Stimulated activated CD4-positive, alpha-beta T cell treated with anti-CD3 and anti-CD28 coated beads, Interleukin-1b, Interleukin-23, amount 100 ng/mL, for 48 hours (primary cell): ENCODE data around the gene NPHP4.

Experiments used
- DNase-seq: peaks from one replicate; pipeline ENCODE4 v3.0.0-alpha.2; 2020

Gene NPHP4

DNA sequence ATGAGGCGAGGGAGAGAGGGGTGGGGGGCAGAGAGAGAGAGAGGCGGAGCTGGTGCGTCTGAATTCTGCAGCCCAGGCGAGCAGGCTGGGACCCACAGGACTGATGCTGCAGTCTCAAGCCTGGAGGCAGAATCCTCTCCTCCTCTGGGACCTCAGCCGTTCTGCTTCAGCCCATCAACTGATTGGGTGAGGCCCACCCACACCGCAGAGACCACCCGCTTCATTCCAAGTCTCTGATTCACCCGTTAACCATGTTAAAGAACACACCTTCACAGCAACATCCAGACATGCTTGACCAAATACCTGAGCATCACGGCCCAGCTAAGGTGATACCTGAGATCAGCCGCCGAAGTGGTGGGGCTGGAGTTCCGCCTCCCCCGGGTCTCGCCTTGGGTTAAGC, 147.8 kb downstream of the NPHP4 start:
- no peak for DNase-seq

DNA sequence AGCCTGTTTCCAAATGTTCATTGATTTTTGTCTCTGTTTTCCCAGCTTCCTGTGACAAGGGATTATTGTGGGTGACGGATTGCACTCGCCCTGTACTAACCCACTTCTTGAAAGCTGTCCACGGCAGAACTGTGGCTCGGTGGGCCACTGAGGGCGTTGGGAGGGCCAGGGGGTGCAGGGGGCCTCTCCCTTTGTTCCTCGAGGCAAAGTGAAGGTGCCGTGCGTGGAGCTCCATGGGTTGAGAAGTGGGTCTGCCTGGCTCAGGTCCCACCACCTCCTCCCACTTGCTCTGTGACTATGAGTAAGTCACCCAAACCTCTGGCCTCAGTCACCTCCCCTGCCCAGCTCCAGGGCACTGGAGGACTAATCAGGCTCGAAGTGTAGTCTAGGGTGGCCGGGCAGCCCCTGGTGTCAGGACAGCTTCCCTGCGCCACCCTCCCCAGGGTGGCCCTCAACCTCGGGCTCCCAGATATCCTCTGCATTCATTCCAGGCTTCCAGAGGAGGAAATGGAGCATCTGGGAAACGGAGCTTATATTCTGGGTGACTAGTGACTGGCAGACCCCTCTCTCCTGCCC, 148.6 kb downstream of the NPHP4 start:
- DNase-seq: no peak

DNA sequence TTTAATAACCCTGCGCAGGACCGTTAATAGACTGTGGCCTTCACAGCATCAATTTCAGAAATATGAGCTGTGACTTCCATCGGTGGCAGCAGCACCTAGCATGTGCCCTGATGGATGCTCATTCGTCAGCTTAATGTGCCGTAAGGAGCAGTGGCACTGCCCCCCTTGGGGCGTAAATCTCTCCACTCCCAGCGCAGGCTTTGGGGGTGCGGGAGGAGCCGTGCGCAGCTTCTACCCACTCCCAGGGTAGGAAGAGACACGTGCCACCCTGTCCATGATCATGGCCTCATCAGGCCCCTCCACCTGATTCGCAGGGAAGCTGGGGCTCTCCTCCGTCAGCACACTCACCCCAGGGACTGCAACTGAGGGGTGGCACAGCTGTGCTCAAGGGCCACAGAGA, 149.5 kb downstream of the NPHP4 start:
- no peak for DNase-seq

DNA sequence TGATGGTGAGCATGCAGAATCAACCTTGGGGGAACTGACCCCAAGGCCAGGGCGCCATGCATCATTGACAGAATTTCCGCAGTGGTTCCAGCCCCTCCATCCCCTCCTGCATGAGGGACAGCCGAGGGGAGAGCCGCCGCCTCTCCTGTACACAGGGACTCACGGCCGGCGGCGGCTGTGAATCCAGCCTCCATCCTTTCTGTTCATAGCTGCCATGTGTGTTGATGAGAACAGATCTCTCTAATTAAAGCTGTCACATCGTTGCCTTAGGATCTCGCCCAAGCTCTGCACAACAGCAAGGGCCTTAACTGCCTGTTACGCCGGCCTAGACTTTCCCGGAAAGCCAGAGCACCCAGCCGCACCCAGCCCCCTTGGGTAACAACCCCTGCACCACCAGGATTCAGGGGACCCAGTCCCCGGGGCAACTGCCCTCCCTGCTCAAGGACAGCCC, 151.6 kb downstream of the NPHP4 start:
- DNase-seq: no peak

DNA sequence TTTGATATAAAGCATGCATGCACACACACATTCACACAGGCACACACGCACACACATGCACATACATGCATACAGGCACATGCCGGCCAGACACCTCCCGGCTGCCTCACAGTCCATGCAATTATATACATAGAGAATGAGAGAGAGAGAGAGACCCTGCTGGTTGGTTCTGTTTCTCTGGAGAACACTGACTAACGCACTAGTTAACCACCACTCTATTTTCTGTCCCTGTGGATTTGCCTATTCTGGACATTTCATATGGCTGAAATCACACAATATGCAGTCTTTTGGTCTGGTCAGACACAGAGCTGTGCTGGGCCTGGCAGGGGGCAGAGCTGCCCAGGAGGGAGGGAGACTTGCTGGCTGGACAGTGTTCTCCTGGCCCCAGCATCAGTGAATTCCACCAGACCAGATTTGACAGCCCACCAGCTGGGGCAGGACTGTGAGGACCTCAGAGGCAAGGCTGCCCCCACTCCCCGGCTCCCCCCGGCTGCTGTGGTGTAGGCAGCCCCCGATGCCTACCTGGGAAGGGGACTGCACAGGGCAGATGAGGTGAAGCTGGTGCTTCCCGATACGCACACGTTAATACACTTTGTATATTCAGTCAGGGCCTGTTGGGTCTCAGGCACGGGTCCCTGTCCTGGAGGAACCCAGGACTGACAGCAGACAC, 152.2 kb downstream of the NPHP4 start:
- no peak for DNase-seq

DNA sequence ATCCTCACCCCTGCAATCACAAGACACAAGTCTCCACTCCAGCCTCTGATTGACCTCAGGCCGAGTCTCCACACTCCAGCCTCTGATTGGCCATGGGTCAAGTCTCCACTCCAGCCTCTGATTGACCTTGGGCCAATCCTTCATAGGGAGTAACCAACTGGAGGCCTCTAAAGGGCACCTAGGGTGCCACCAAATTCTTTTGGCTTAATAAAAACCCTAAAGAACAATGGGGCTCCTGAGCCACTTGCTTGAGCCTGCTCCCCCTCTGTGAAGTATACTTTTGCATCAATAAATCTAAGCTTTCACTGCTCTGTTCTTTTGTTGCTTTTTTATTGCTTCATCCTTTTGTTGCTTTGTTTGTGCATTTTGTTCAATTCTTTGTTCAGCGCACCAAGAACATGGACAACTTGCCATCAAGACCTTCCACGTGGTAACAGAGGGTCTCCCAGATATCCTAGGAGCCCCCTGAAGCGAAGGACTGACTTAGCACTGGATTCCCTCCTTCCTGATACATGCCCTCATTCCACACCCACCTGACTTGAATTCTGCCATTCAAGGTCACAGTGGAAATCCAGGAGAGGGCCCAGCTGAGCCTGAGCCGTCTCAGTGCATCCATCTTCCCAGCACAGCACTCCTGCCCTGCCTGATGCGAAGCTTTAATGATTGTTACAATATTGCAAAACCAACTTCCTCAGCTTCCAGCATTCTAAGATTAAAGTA, 152.9 kb downstream of the NPHP4 start:
- DNase-seq: no peak

DNA sequence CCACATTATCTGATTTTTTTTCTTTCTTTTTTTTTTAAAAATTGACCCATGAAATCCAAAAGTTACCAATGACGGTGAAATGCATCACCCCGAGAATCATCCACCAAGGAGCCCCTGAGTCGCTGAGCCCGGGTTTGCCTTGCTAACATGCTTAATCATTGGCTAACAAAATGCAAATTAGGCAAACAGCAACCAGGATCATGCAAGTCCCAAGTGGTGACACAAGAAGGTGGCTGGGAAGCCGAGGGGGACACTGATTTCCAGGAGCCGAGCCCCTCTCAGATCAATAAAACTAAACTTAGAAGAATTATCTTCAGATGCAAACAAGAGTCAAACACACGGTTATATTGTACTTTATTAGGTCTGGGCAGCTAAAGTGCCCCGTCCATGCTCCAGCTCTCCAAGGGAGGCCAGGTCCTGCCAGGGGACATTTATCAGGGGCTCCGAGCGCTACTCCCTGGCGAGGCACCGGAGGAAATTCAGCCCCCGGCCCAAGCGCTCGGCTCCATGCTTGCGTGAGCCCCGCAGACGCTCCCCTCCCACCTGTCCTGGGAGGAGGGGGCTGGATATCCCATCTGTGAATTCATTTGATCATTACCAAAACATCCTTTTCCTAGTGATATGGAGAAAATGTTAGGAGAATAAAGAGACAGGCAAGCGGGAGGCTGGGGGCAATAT, 154.1 kb downstream of the NPHP4 start:
- DNase-seq: no peak

DNA sequence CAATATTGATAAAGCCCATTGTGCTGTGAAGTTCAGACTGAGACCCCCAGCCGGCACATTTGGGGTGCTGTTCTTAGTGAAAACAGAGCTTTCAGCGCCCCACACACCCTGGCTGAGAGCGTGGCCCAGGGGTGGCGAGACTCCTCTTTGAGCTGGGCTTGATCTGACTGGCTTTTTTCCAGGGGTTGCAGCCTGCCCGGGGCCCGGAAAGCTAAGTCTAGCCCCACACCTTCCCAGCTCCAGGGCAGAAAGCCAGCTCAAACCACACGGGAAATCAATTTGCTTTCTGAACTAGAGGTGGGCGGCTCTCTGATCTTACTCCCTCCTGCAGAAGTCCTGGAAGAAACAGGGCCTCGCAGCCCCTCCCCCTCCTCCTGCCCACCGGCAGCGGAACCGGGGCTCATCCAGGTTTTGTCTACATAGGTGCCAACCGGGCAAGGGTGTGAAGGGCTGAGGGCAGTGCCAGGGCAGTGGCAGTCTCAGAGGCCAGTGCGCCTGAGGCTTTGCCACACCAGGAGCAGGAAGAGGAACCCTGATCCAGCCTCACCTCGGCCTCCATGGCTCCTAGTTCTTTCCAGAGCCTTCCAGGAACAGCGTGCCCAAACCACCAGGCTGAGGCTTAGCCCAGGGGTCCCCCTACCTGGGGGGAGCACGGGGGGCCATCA, 155.3 kb downstream of the NPHP4 start:
- no peak for DNase-seq

DNA sequence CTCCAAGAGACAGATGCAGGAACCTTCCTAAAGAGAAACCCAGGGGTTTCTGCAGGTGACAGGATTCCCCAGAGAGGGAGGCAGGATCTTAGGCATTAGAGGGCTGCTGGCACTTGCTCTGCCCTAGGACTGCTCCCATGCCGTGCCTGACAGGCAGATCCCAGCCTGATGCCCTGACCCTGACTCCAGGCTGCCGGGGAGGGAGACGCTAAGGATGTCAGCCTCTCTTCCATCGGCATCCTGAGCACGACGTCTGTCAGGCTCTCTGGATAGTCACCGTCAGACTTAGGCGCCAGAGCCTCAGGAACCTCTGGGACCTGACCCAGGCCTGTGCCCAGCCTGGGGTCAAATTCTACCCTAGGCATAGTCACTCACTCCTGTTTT, 157.1 kb downstream of the NPHP4 start:
- no peak for DNase-seq

DNA sequence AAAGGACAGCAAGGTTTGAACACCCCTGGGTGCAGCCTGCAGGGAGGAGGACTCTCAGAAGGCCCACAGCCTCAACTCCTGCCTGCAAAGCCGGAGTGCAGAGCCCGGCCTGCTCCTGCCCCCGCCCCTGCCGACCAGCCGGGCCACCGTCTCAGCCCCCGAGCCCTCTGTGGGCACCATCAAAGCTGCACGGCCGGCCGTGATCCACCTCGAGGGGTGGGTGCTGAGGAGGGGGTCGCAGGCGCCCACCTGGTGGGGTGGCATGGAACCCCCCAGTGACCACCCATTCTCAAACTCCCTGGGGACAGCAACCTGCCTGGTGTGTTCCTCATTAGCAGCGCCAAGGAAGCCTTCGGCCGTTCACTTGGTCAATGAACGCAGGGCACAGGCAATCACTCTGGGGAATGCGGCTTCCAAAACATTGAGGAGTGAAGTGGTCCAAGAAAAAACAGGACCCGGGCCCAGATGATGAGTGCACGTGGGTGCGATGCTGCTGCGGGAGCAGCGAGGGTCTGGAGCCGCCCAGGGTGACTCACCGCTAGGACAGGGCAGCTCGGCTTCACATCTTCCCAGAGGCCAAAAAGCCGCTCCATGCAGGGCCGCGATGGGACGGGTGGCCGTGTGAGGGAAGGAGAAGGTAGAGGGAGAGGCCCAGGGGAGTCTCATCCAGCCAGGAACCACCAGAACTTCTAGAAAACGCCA, 157.6 kb downstream of the NPHP4 start:
- no peak for DNase-seq

DNA sequence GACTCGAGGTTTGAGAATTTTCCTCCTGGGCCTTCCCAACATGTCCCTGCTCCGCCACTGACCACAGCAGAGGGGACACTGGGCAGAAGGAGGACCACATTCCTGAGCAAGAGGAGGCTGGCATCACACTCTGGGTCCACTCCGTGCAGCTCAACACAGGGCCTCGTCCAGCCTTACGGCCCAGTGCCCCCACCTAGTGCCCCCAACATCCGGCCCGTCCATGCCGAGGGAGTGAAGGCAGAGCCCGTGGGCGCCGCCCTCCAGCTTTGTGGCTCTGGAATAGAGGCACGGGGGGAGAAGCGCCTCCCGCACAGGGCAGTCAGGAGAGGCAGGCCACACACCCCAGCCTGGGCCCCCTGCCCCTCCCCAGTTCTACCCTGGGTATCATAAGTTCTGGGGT, 158.3 kb downstream of the NPHP4 start:
- DNase-seq: no peak

DNA sequence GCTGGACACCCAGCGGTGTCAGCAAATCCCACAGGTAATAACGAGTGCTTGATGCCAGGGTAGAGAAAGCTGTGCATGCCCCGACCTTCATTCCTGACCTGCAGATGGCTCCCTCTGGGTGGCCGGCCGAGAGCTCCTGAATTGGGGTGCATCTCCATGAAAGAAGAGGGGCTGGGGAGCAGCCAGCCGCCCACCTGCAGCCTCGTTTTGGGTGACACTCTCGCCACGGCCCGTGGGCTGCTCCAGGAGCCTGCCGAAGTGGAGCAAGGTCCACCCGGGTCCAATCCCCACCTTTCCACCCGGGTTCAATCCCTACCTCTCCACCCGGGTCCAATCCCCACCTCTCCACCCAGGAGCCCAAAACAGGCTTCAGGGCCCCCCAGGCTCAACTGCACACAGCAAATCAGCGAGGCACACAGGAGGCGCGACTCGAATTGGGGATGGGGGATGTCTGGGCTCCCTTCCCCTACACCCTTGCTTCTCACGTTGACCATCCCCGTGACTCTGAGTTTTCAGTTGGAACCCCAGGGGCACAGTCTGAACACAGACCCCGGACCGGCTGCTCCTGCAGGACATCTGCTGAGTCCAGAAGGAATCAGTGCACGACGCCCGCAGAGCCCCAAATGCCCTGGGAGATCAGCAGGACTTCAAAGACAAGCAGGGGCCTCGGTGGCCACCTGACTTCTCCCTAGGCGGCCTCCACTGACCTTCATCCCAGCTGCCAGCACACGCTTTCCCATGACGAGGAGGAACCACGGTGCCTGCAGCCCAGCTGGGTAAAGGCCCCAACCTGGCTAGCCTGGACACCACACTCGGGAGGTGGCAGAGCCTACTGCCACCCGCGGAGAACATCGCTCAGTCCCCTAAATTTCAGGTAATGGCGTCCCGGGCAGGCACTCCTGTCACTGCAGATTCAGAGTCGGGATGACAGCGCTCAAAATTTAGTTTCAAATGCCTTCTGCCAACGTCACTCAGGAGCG, 159.0 kb downstream of the NPHP4 start:
- DNase-seq: no peak

DNA sequence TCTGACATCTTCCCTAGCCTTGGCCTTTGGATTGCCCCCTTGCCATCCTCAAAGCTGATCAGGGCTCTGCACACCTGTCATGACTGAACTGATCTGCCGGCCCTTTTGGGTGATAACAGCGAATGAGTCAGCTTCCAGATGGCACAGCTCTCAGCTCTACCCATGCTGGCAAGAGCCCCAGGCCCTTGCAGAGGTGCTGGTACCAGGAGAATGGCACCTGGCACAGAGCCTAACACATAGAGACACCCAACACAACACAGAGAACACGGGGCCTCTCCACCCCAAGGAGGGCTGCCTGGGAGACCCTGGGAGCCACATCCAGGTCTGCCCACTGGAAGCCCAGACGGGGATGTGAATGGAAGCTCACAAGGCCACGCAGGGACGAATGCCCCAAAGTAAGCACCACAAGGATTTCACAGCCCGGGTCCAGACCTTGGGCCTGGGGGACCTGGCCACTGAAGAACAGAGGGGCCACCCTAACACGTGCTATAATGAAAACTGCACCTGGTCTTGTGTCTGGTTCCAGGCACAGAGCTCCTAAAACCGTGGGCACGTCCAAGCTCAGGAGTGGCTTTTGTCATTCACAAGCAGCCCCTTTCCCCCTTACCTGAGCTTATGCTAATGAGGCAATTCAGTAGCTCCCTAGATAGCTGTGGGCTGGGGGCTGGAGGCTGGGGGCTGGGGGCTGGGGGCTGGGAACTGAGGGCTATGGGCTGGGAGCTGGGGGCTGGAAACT, 160.5 kb downstream of the NPHP4 start:
- no peak for DNase-seq

DNA sequence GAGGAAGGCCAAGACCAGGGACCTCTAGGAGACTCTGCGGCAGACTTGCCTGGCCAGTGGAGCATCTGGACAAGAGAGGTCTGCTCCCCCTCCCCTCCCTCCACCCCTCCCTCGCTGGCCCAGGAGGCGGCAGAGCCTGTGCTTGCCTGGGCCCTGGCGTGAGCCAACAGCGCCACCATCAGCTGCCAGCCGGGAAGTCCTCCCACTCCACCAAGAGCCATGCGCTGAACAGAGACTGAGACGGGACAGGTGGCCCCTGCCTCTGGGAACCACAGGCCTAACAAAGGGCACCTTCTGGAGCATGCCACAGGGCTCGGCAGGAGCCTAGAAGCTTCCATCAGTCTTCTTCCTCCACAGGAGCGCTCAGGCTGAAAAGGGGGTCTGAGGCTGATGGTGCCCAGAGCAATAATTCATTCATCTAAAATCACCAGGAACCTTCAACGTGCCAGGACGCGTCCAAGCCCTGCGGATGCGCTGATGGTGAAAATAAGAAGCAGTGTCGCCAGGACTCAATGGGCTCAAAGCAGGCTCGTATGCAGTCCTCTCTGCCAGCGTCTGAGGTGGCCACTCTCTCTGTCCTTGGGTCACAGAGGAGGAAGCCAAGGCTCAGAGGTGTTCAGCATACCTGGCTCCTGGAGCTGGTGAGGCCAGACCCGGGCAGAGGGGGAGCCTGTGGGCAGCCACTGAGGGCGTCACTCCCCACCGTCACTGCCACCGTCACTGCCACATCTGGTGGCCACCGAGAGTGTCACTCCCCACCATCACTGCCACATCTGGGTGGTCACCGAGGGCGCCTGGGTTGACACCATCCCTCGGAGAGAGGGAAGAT, 161.2 kb downstream of the NPHP4 start:
- no peak for DNase-seq

DNA sequence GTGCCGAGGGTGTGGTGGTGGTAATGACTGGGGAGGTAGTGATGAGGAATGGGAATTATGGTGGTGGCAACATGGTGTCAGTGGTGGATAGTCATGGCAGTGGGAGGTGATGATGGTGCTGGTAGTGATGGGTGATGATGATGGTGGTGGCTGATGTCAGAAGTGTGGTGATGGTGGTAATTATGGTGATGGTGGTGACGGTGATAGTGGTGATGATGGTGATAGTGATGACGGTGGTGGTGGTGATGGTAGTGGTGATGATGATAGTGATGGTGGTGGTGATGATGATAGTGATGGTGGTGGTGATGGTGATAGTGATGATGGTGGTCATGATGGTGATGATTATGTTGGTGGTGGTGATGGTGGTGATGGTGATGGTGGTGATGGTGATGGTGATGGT, 162.8 kb downstream of the NPHP4 start:
- no peak for DNase-seq

DNA sequence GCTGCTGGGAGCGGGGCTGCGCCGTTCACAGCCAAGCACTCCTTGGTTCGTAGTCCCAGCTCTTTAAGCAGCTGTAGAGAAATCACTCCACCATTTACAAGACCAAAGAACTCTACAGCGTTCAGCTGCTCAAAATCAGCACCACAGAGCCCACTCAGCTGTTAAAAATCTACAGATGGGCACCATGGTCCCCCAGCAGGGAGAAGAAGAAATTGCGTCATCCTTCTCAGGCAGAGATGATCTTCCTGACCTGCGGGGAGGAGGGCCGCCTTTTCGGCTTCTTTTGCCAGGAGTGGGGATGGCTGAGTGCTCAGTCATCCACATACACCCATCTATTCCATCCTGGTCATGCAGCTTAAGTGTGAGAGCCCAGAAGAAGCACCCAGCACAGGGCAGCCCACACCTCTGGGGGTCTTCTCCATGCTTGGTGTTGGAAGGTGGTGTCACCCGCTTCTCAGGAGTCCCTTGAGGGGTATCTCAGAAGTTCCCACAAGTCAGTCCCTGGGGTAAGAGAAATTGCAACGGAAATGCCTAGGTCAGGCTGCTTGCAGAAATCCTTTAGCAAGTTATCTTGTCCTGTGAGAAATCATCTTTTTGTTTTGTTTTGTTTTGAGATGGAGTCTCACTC, 163.8 kb downstream of the NPHP4 start:
- no peak for DNase-seq

DNA sequence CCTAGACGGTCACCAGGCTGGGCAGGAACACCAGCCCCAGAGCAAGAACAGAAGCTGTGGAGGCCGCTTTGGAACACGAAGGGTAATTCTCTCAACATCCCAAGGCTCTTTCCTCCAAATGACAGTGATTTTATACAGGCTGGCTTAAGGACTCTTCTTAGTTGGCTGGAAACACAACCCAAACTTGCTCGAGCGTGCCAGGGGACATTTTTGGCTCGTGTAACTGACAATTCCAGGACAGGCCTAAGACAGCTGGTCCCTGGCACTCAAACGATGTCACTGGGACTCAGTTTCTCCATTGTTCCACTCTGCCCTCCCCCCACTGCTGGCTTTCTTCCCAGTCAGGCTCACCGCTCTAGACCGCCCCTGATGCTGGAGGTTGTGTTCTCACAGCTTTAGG, 164.7 kb downstream of the NPHP4 start:
- DNase-seq: no peak

DNA sequence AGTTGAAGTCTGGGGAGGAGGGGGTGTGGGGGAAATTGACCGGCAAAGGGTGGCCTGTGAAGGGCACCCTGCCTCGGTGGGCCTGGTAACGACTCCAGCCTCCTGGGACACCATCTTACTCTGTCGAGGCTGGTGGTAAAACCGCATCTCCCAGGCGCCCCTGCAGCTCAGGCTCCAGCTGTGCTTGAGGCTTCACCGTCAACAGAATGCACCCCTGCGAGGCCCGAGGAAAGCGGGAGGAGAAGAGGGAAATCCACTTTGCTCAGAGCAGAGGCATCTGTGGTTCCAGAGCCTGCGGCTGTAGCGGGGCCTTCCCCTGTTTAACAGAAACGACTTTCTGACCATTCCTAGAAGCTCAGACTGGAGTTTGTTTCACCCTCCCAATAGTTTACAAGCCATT, 165.6 kb downstream of the NPHP4 start:
- no peak for DNase-seq

DNA sequence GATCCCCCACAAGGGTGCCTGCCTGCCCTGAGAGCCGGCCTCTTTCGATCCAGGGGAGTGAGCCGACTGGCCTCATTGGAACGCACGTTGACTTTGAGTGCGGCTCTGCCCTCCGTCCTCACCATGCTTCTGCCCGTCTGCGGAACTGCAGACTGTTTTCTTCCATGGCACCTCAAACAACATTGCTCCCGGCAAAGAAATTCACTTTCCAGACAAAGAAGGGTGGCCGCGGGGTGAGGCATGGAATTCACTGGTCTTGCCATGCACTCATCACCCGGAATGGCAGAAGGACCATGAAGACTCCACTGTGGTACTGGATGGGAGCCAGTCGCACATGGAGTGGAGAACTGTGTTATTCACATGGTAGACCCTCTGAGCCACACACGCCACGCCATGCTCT, 169.5 kb downstream of the NPHP4 start:
- DNase-seq: no peak
